ENCODE results near the gene RFX2. TPM values are rescaled to one million over a fixed set of nuclear protein-coding genes. Genes with fewer than 3 reads are reported as not detected.
"Not testable (repeated sequence)": the region's sequence is repeated elsewhere in the genome, so short reads cannot be mapped to it uniquely, and the experiment has no call there.

Gene RFX2
- total RNA-seq, 1 donor from 2014 or later, result 5.2 TPM

GRCh38 chr19:5961641-5961968, 148.7 kb downstream of the RFX2 start:
- peak overlapping the region in 1 of 3 donors; percentile 54 for H3K9ac ChIP-seq (ENCODE audit: low read depth in 1 of 3, low read length in 3 of 3)
- H3K4me1 ChIP-seq (ENCODE audit: control insufficient read depth in 3 of 3, insufficient read depth in 3 of 3, low read length in 3 of 3), result peaks cover 50 to 85% (median 69%) of the 10 kb centered on the region in 3 donors
- peak overlapping the region; percentile 39 for H3K27ac ChIP-seq (ENCODE audit: low read depth, low read length)
- H3K9me3 ChIP-seq (ENCODE audit: control insufficient read depth in 3 of 3, low read length in 3 of 3); H3K27me3 ChIP-seq (ENCODE audit: control insufficient read depth in 3 of 3, insufficient read depth in 3 of 3, low read length in 3 of 3): not testable (repeated sequence)
- H3K4me3 ChIP-seq (ENCODE audit: low read length in 3 of 3), result peak overlapping the region; percentile 11 to 57 (median 41)
- peaks cover 3 to 15% (median 3%) of the 10 kb centered on the region in 3 donors for H3K36me3 ChIP-seq (ENCODE audit: control insufficient read depth in 3 of 3, insufficient read depth in 3 of 3, low read length in 3 of 3)

GRCh38 chr19:5960005-5961001, 150.0 kb downstream of the RFX2 start:
- H3K27ac ChIP-seq (ENCODE audit: low read depth, low read length), result no peak overlapping the region
- peaks cover 2 to 11% (median 3%) of the 10 kb centered on the region in 3 donors for H3K36me3 ChIP-seq (ENCODE audit: control insufficient read depth in 3 of 3, insufficient read depth in 3 of 3, low read length in 3 of 3)
- H3K9ac ChIP-seq (ENCODE audit: low read depth in 1 of 3, low read length in 3 of 3), result peak overlapping the region in 1 of 3 donors; percentile 20

GRCh38 chr19:5959260-5960004, 150.9 kb downstream of the RFX2 start:
- H3K9me3 ChIP-seq (ENCODE audit: control insufficient read depth in 3 of 3, low read length in 3 of 3), result no peaks in the 10 kb centered on the region
- peaks cover 0 to 8% (median 3%) of the 10 kb centered on the region in 3 donors for H3K36me3 ChIP-seq (ENCODE audit: control insufficient read depth in 3 of 3, insufficient read depth in 3 of 3, low read length in 3 of 3)
- no peak overlapping the region for H3K4me3 ChIP-seq (ENCODE audit: low read length in 3 of 3)
- no peak overlapping the region for H3K9ac ChIP-seq (ENCODE audit: low read depth in 1 of 3, low read length in 3 of 3)
- no peaks in the 10 kb centered on the region for H3K27me3 ChIP-seq (ENCODE audit: control insufficient read depth in 3 of 3, insufficient read depth in 3 of 3, low read length in 3 of 3)
- H3K27ac ChIP-seq (ENCODE audit: low read depth, low read length), result no peak overlapping the region
- H3K4me1 ChIP-seq (ENCODE audit: control insufficient read depth in 3 of 3, insufficient read depth in 3 of 3, low read length in 3 of 3), result peaks cover 47 to 79% (median 66%) of the 10 kb centered on the region in 3 donors

More at GRCh38 chr19:5960005-5961001, 150.0 kb downstream of the RFX2 start:
- no peaks in the 10 kb centered on the region for H3K27me3 ChIP-seq (ENCODE audit: control insufficient read depth in 3 of 3, insufficient read depth in 3 of 3, low read length in 3 of 3)
- peak overlapping the region in 1 of 3 donors; percentile 4 for H3K4me3 ChIP-seq (ENCODE audit: low read length in 3 of 3)
- peaks cover 40 to 80% (median 61%) of the 10 kb centered on the region in 3 donors for H3K4me1 ChIP-seq (ENCODE audit: control insufficient read depth in 3 of 3, insufficient read depth in 3 of 3, low read length in 3 of 3)
- no peaks in the 10 kb centered on the region for H3K9me3 ChIP-seq (ENCODE audit: control insufficient read depth in 3 of 3, low read length in 3 of 3)

DNA sequence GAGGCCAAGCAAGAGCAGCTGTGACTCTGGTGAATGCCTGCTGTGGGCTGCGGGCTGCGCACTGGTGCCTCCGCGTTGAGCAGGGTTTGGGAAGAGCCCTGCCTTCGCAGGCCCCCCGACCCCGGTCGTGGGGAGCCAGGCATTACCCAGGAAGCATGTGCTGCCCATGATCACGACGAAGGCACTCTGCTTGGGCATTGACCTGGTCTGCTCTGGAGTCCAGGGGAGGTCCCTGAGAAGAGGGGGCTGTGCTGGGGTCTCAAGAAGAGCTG, 151.5 kb downstream of the RFX2 start:
- no peaks in the 10 kb centered on the region for H3K9me3 ChIP-seq (ENCODE audit: control insufficient read depth in 3 of 3, low read length in 3 of 3)
- H3K4me3 ChIP-seq (ENCODE audit: low read length in 3 of 3), result no peak overlapping the region
- peaks cover 0 to 5% (median 3%) of the 10 kb centered on the region in 3 donors for H3K36me3 ChIP-seq (ENCODE audit: control insufficient read depth in 3 of 3, insufficient read depth in 3 of 3, low read length in 3 of 3)
- no peak overlapping the region for H3K9ac ChIP-seq (ENCODE audit: low read depth in 1 of 3, low read length in 3 of 3)
- no peaks in the 10 kb centered on the region for H3K27me3 ChIP-seq (ENCODE audit: control insufficient read depth in 3 of 3, insufficient read depth in 3 of 3, low read length in 3 of 3)
- peaks cover 53 to 79% (median 68%) of the 10 kb centered on the region in 3 donors for H3K4me1 ChIP-seq (ENCODE audit: control insufficient read depth in 3 of 3, insufficient read depth in 3 of 3, low read length in 3 of 3)
- H3K27ac ChIP-seq (ENCODE audit: low read depth, low read length), result no peak overlapping the region

GRCh38 chr19:5958074-5958850, 152.0 kb downstream of the RFX2 start:
- peaks cover 58 to 80% (median 69%) of the 10 kb centered on the region in 3 donors for H3K4me1 ChIP-seq (ENCODE audit: control insufficient read depth in 3 of 3, insufficient read depth in 3 of 3, low read length in 3 of 3)
- no peaks in the 10 kb centered on the region for H3K9me3 ChIP-seq (ENCODE audit: control insufficient read depth in 3 of 3, low read length in 3 of 3)
- H3K4me3 ChIP-seq (ENCODE audit: low read length in 3 of 3), result no peak overlapping the region
- H3K27me3 ChIP-seq (ENCODE audit: control insufficient read depth in 3 of 3, insufficient read depth in 3 of 3, low read length in 3 of 3), result no peaks in the 10 kb centered on the region
- peaks cover 0 to 5% (median 3%) of the 10 kb centered on the region in 3 donors for H3K36me3 ChIP-seq (ENCODE audit: control insufficient read depth in 3 of 3, insufficient read depth in 3 of 3, low read length in 3 of 3)
- no peak overlapping the region for H3K27ac ChIP-seq (ENCODE audit: low read depth, low read length)
- peak overlapping the region in 1 of 3 donors; percentile 33 for H3K9ac ChIP-seq (ENCODE audit: low read depth in 1 of 3, low read length in 3 of 3)

DNA sequence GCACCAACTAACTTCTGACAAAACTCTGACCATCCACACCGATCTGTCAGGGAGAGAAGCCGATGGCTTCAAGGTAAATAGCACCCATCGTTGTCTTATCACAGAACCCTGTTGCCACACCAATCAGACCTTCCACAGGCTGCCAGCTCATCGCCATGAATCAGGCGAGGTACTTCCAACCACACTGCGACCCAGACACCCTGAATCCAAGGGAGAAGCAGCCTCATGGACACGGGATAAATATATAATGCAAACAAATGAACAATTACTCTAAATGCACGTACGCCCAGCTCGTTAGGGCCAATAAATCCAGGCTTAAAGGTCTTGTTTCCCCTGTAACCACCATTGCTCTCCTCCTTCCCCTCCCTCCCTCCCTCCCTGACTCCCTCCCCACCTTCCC, 153.1 kb downstream of the RFX2 start:
- no peak overlapping the region for H3K9ac ChIP-seq (ENCODE audit: low read depth in 1 of 3, low read length in 3 of 3)
- H3K27me3 ChIP-seq (ENCODE audit: control insufficient read depth in 3 of 3, insufficient read depth in 3 of 3, low read length in 3 of 3), result no peaks in the 10 kb centered on the region
- no peak overlapping the region for H3K4me3 ChIP-seq (ENCODE audit: low read length in 3 of 3)
- peaks cover 0 to 5% (median 3%) of the 10 kb centered on the region in 3 donors for H3K36me3 ChIP-seq (ENCODE audit: control insufficient read depth in 3 of 3, insufficient read depth in 3 of 3, low read length in 3 of 3)
- H3K9me3 ChIP-seq (ENCODE audit: control insufficient read depth in 3 of 3, low read length in 3 of 3), result no peaks in the 10 kb centered on the region
- H3K27ac ChIP-seq (ENCODE audit: low read depth, low read length), result no peak overlapping the region
- peaks cover 59 to 80% (median 72%) of the 10 kb centered on the region in 3 donors for H3K4me1 ChIP-seq (ENCODE audit: control insufficient read depth in 3 of 3, insufficient read depth in 3 of 3, low read length in 3 of 3)

GRCh38 chr19:5956728-5957127, 153.6 kb downstream of the RFX2 start:
- H3K9me3 ChIP-seq (ENCODE audit: control insufficient read depth in 3 of 3, low read length in 3 of 3), result no peaks in the 10 kb centered on the region
- H3K27me3 ChIP-seq (ENCODE audit: control insufficient read depth in 3 of 3, insufficient read depth in 3 of 3, low read length in 3 of 3), result no peaks in the 10 kb centered on the region
- H3K27ac ChIP-seq (ENCODE audit: low read depth, low read length), result no peak overlapping the region
- H3K4me3 ChIP-seq (ENCODE audit: low read length in 3 of 3), result no peak overlapping the region
- peaks cover 0 to 5% (median 3%) of the 10 kb centered on the region in 3 donors for H3K36me3 ChIP-seq (ENCODE audit: control insufficient read depth in 3 of 3, insufficient read depth in 3 of 3, low read length in 3 of 3)
- H3K9ac ChIP-seq (ENCODE audit: low read depth in 1 of 3, low read length in 3 of 3), result no peak overlapping the region
- peaks cover 59 to 80% (median 72%) of the 10 kb centered on the region in 3 donors for H3K4me1 ChIP-seq (ENCODE audit: control insufficient read depth in 3 of 3, insufficient read depth in 3 of 3, low read length in 3 of 3)

GRCh38 chr19:5956323-5956722, 154.0 kb downstream of the RFX2 start:
- no peaks in the 10 kb centered on the region for H3K9me3 ChIP-seq (ENCODE audit: control insufficient read depth in 3 of 3, low read length in 3 of 3)
- no peaks in the 10 kb centered on the region for H3K27me3 ChIP-seq (ENCODE audit: control insufficient read depth in 3 of 3, insufficient read depth in 3 of 3, low read length in 3 of 3)
- H3K9ac ChIP-seq (ENCODE audit: low read depth in 1 of 3, low read length in 3 of 3), result no peak overlapping the region
- H3K27ac ChIP-seq (ENCODE audit: low read depth, low read length), result no peak overlapping the region
- H3K4me1 ChIP-seq (ENCODE audit: control insufficient read depth in 3 of 3, insufficient read depth in 3 of 3, low read length in 3 of 3), result peaks cover 59 to 80% (median 73%) of the 10 kb centered on the region in 3 donors
- H3K36me3 ChIP-seq (ENCODE audit: control insufficient read depth in 3 of 3, insufficient read depth in 3 of 3, low read length in 3 of 3), result peaks cover 0 to 5% (median 4%) of the 10 kb centered on the region in 3 donors
- H3K4me3 ChIP-seq (ENCODE audit: low read length in 3 of 3), result no peak overlapping the region

DNA sequence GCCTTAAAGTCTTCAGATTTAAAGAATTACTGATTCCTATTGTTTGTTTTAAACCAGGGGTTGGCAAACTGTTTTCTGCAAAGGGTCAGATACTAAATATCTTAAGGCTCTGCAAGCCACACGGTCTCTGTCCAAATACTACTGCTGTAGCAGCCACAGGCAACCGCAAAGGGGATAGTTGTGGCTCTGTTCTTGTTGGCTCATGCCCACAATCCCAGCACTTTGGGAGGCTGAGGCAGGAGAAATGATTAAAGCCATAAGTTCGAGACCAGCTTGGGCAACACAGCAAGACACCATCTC, 154.7 kb downstream of the RFX2 start:
- no peaks in the 10 kb centered on the region for H3K27me3 ChIP-seq (ENCODE audit: control insufficient read depth in 3 of 3, insufficient read depth in 3 of 3, low read length in 3 of 3)
- no peak overlapping the region for H3K27ac ChIP-seq (ENCODE audit: low read depth, low read length)
- no peak overlapping the region for H3K9ac ChIP-seq (ENCODE audit: low read depth in 1 of 3, low read length in 3 of 3)
- H3K4me3 ChIP-seq (ENCODE audit: low read length in 3 of 3), result no peak overlapping the region
- no peaks in the 10 kb centered on the region for H3K9me3 ChIP-seq (ENCODE audit: control insufficient read depth in 3 of 3, low read length in 3 of 3)
- H3K36me3 ChIP-seq (ENCODE audit: control insufficient read depth in 3 of 3, insufficient read depth in 3 of 3, low read length in 3 of 3), result peaks cover 0 to 5% (median 4%) of the 10 kb centered on the region in 3 donors
- H3K4me1 ChIP-seq (ENCODE audit: control insufficient read depth in 3 of 3, insufficient read depth in 3 of 3, low read length in 3 of 3), result peaks cover 62 to 81% (median 71%) of the 10 kb centered on the region in 3 donors

Measured in skeletal muscle tissue (tissue), 4 donors.